ENCODE measurements around the gene TBRG4.

TBRG4 gene

GRCh38 chr7:45087301-45088145, 24.0 kb downstream of the TBRG4 start (continued):
- TF ChIP-seq POU6F1 (CRISPR knock-in tag; IDR thresholded peaks at IDR 0.05; ENCODE audit: borderline replicate concordance, low read depth) (no peak), TCF4 (CRISPR knock-in tag; IDR thresholded peaks at IDR 0.05; ENCODE audit: borderline replicate concordance) (no peak)

DNA sequence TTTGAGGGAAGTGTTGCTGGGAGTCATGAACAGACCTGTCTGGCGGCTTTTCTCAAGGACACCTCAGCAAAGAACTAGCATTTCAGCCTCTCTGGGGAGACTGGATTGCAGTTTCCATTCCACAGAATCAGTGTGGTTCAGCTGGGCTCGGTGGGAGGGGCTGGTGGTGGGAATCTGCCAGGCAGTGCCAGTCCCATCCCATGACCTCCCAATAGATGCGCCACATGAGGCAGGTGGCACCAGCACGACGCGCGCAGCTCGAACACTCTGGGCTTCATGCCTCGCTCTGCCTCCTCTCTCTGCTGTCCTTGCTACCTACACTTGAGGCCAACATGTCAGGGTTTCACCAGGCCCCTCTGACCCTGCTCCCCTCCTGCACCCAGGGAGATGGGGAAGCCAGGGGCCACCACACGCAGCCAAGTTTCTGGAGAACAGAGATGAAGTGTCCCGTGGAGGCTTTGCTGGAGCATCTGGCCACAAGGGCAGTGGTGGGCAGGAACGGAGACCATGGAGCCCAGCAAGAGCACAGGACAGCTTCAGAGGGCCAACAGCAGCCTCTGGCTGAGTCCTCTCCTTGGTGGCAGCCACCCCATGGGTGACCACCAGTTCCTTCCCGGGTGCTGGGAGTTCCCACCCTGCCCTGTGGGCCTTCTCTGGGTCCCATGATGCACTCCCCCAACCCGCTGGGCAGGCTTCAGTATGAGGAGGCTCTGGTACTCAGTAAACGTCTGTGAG, 25.0 kb downstream of the TBRG4 start:
- no peak for ATAC-seq
- TF ChIP-seq GLIS3 (CRISPR knock-in tag; IDR thresholded peaks at IDR 0.05) (no peak), OSR1 (CRISPR knock-in tag; IDR thresholded peaks at IDR 0.05) (no peak), PATZ1 (CRISPR knock-in tag; IDR thresholded peaks at IDR 0.05; ENCODE audit: borderline replicate concordance) (no peak), SNAI2 (CRISPR knock-in tag; IDR thresholded peaks at IDR 0.05) (no peak), POU6F1 (CRISPR knock-in tag; IDR thresholded peaks at IDR 0.05; ENCODE audit: borderline replicate concordance, low read depth) (no peak), ISL1 (CRISPR knock-in tag; IDR thresholded peaks at IDR 0.05) (no peak), ZNF70 (CRISPR knock-in tag; IDR thresholded peaks at IDR 0.05) (no peak), PPARA (CRISPR knock-in tag; IDR thresholded peaks at IDR 0.05; ENCODE audit: borderline replicate concordance) (no peak), ZNF8 (CRISPR knock-in tag; IDR thresholded peaks at IDR 0.05) (no peak), CREB5 (CRISPR knock-in tag; IDR thresholded peaks at IDR 0.05; ENCODE audit: low read depth) (no peak), TCF4 (CRISPR knock-in tag; IDR thresholded peaks at IDR 0.05; ENCODE audit: borderline replicate concordance) (no peak), RARB (CRISPR knock-in tag; IDR thresholded peaks at IDR 0.05) (no peak), ESRRG (CRISPR knock-in tag; IDR thresholded peaks at IDR 0.05) (no peak), BACH2 (CRISPR knock-in tag; IDR thresholded peaks at IDR 0.05; ENCODE audit: borderline replicate concordance) (no peak), ZFP3 (CRISPR knock-in tag; IDR thresholded peaks at IDR 0.05) (no peak)
- TF ChIP-seq, protein P1, sequence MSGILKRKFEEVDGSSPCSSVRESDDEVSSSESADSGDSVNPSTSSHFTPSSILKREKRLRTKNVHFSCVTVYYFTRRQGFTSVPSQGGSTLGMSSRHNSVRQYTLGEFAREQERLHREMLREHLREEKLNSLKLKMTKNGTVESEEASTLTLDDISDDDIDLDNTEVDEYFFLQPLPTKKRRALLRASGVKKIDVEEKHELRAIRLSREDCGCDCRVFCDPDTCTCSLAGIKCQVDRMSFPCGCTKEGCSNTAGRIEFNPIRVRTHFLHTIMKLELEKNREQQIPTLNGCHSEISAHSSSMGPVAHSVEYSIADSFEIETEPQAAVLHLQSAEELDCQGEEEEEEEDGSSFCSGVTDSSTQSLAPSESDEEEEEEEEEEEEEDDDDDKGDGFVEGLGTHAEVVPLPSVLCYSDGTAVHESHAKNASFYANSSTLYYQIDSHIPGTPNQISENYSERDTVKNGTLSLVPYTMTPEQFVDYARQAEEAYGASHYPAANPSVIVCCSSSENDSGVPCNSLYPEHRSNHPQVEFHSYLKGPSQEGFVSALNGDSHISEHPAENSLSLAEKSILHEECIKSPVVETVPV (CRISPR knock-in tag; IDR thresholded peaks at IDR 0.05): no peak
- TF ChIP-seq, protein P2, sequence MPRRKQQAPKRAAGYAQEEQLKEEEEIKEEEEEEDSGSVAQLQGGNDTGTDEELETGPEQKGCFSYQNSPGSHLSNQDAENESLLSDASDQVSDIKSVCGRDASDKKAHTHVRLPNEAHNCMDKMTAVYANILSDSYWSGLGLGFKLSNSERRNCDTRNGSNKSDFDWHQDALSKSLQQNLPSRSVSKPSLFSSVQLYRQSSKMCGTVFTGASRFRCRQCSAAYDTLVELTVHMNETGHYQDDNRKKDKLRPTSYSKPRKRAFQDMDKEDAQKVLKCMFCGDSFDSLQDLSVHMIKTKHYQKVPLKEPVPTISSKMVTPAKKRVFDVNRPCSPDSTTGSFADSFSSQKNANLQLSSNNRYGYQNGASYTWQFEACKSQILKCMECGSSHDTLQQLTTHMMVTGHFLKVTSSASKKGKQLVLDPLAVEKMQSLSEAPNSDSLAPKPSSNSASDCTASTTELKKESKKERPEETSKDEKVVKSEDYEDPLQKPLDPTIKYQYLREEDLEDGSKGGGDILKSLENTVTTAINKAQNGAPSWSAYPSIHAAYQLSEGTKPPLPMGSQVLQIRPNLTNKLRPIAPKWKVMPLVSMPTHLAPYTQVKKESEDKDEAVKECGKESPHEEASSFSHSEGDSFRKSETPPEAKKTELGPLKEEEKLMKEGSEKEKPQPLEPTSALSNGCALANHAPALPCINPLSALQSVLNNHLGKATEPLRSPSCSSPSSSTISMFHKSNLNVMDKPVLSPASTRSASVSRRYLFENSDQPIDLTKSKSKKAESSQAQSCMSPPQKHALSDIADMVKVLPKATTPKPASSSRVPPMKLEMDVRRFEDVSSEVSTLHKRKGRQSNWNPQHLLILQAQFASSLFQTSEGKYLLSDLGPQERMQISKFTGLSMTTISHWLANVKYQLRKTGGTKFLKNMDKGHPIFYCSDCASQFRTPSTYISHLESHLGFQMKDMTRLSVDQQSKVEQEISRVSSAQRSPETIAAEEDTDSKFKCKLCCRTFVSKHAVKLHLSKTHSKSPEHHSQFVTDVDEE (CRISPR knock-in tag; IDR thresholded peaks at IDR 0.05): no peak
